A549 (cell line): ENCODE measurements around the gene DISP2. TPM values are rescaled to one million over a fixed set of nuclear protein-coding genes. Genes with fewer than 3 reads are reported as not detected.
A peak's percentile ranks its signal among the peaks of the same experiment; 100 is the strongest.

ENCODE experiments used
- ATAC-seq, 2 experiments: fragments of 200-7000 bp in 1 of 2; fragments of >200 bp in 1 of 2; cut with Nextera tagmentation in 1 of 2; cut with Tn5 transposase in 1 of 2; 3 replicates each; pipeline versions ENCODE4 v1.8.0 to v1.9.1; 2018 to 2020; ENCODE audit warnings: mild to moderate bottlenecking in 1 of 2, moderate library complexity in 1 of 2
- CTCF ChIA-PET: fragments of 300-600 bp; sonication (Branson Sonifier 250); formaldehyde crosslinking; extraction: SDS; loops from one replicate; lab custom pipeline; 2021; ENCODE audit warnings: antibody characterized with exemption, inconsistent platforms; lab: Yijun Ruan, JAX
- POLR2A ChIA-PET: fragments of 350-600 bp; formaldehyde crosslinking; extraction: SDS; loops from one replicate; lab custom pipeline; 2021; ENCODE audit warnings: antibody characterized with exemption, inconsistent platforms; lab: Yijun Ruan, JAX
- DNase-seq, 2 experiments: peaks; one replicate each; pipeline versions ENCODE4 v3.0.0 to v3.0.0-alpha.2; 2011 to 2016; ENCODE audit warnings: low read depth in 1 of 2, low spot score in 1 of 2
- FAIRE-seq: peaks from 2 replicates; lab custom pipeline; 2011; peaks lifted over from hg19 to GRCh38; lab: Jason Lieb, UNC
- H3K27ac ChIP-seq, 2 experiments: fragments of >200 bp; sonication (Bioruptor Twin); formaldehyde crosslinking; 3 replicates each; pipeline ENCODE4 v1.5.1; 2016 to 2017
- H3K4me1 ChIP-seq: fragments of >200 bp; sonication (Bioruptor Twin); formaldehyde crosslinking; 3 replicates; pipeline ENCODE4 v1.6.1; 2016
- H3K4me2 ChIP-seq: fragments of >200 bp; sonication (Bioruptor Twin); formaldehyde crosslinking; 3 replicates; pipeline ENCODE4 v1.6.1; 2016
- H3K4me3 ChIP-seq: fragments of >200 bp; sonication (Bioruptor Twin); formaldehyde crosslinking; 3 replicates; pipeline ENCODE4 v1.5.1; 2016
- H3K9me3 ChIP-seq: fragments of >200 bp; sonication (Bioruptor Twin); formaldehyde crosslinking; 3 replicates; pipeline ENCODE4 v1.6.1; 2016
- CBX2 ChIP-seq: fragments of 200-600 bp; sonication (generic); IDR thresholded peaks from 2 replicates; pipeline ENCODE4 v1.6.1; 2016; ENCODE audit warnings: low read depth, mild to moderate bottlenecking, borderline replicate concordance
- CHD2 ChIP-seq: fragments of 150-350 bp; IDR thresholded peaks from 2 replicates; pipeline ENCODE4 v1.6.1; 2014; ENCODE audit warnings: low read length; ENCODE audit not compliant: partially characterized antibody
- CTCF ChIP-seq: fragments of >200 bp; sonication (Bioruptor Twin); formaldehyde crosslinking; IDR thresholded peaks from 3 replicates; pipeline ENCODE4 v1.5.1; 2016
- ESRRA ChIP-seq: fragments of 150-350 bp; IDR thresholded peaks from 2 replicates; pipeline ENCODE4 v1.6.1; 2014; ENCODE audit warnings: mild to moderate bottlenecking, low read length, borderline replicate concordance
- FOXS1 ChIP-seq: fragments of 250-450 bp; sonication (Bioruptor Pico); IDR thresholded peaks from 2 replicates; pipeline ENCODE4 v1.5.0; 2020; ENCODE audit warnings: mild to moderate bottlenecking, moderate library complexity
- GATA3 ChIP-seq: IDR thresholded peaks from 2 replicates; pipeline ENCODE4 v1.6.1; 2012; ENCODE audit warnings: borderline replicate concordance
- HDAC2 ChIP-seq: fragments of 200-600 bp; sonication (generic); IDR thresholded peaks from 2 replicates; pipeline ENCODE4 v1.6.1; 2016
- HOXA7 ChIP-seq: fragments of 250-450 bp; sonication (Bioruptor Pico); IDR thresholded peaks from 2 replicates; pipeline ENCODE4 v1.5.0; 2020; ENCODE audit warnings: mild to moderate bottlenecking, moderate library complexity
- HOXB5 ChIP-seq: fragments of 250-450 bp; sonication (Bioruptor Pico); IDR thresholded peaks from 2 replicates; pipeline ENCODE4 v1.5.0; 2020; ENCODE audit warnings: mild to moderate bottlenecking, moderate library complexity
- JUN ChIP-seq, 2 experiments: fragments of >200 bp; sonication (Bioruptor Twin); formaldehyde crosslinking; IDR thresholded peaks; 2 replicates in 1 of 2; 3 replicates in 1 of 2; pipeline ENCODE4 v1.6.1; 2016 to 2017
- KDM1A ChIP-seq: fragments of 200-600 bp; sonication (generic); IDR thresholded peaks from 2 replicates; pipeline ENCODE4 v1.6.1; 2016; ENCODE audit warnings: low read depth, mild to moderate bottlenecking
- MYC ChIP-seq: IDR thresholded peaks from 2 replicates; pipeline ENCODE4 v1.6.1; 2012; ENCODE audit warnings: mild to moderate bottlenecking, inconsistent platforms, low read length, improper control_type of control experiment, borderline replicate concordance
- NFE2L2 ChIP-seq: fragments of 150-350 bp; conservative IDR thresholded peaks from 2 replicates; pipeline ENCODE4 v1.6.1; 2014; ENCODE audit warnings: low read length
- PBX3 ChIP-seq: IDR thresholded peaks from 2 replicates; pipeline ENCODE4 v1.6.1; 2012
- POLR2AphosphoS2 ChIP-seq: conservative IDR thresholded peaks from 2 replicates; pipeline ENCODE4 v1.6.1; 2012; ENCODE audit warnings: low read length, improper control_type of control experiment, inconsistent platforms
- SREBF2 ChIP-seq: fragments of 450-650 bp; IDR thresholded peaks from 2 replicates; pipeline ENCODE4 v1.6.1; 2014; ENCODE audit warnings: mild to moderate bottlenecking, moderate library complexity
- ZFP36 ChIP-seq: fragments of 450-650 bp; IDR thresholded peaks from 2 replicates; pipeline ENCODE4 v1.6.1; 2014; ENCODE audit warnings: borderline replicate concordance; ENCODE audit not compliant: partially characterized antibody
- WGBS: methylation state at CpG from one replicate; pipeline ENCODE4 v1.1.6; 2017; ENCODE audit errors: missing lambda C conversion rate; 5-methylcytosine and 5-hydroxymethylcytosine counted together
- polyA plus RNA-seq, 4 experiments: library from polyadenylated mRNA; depleted of rRNA in 3 of 4; stranded (reverse); fragments of >200 nt; fragmentation: RNase III in 1 of 4; extraction: RNeasy Plus Mini Kit Qiagen cat#74134 plus additional on column Dnase treatment in 1 of 4; gene quantifications; 2 replicates in 3 of 4; 3 replicates in 1 of 4; pipeline ENCODE4 v1.2.3, GENCODE V29; 2011 to 2017

The DISP2 gene
- polyA plus RNA-seq, 2 of the 4 experiments (the other 2 are of a cell fraction), result 0.26 to 0.56 TPM

- Histone ChIP-seq H3K4me1 (peaks cover 31% of the 10 kb centered on the region; the same call in 2 of the 3 replicates), H3K4me2 (peak overlapping the region; percentile 6; the same call in 1 of the 3 replicates), H3K4me3 (no peak overlapping the region), H3K27ac (no peak overlapping the region), H3K9me3 (no peaks in the 10 kb centered on the region)
- ChIA-PET CTCF (interaction anchor here (0.6 to 10.2 kb wide), 6 partner anchors 8 to 35 kb away, joined by 3 to 135 read pairs (median 4); no protein-coding TSS in a partner anchor), POLR2A (no interaction called here)
- WGBS, result 85% methylated on average over 12 of the region's 15 CpGs
- TF ChIP-seq JUN (IDR thresholded peaks at IDR 0.05) (no peak), NFE2L2 (no peak), GATA3 (no peak)
- ATAC-seq, result no peak
- no peak for FAIRE-seq
- no peak for DNase-seq
Measured at GRCh38 chr15:40346579-40347558, 11.2 kb upstream of the DISP2 start.

GRCh38 chr15:40347559-40348473 is 10.2 kb upstream of the DISP2 start:
- DNase-seq, result no peak
- H3K27ac ChIP-seq, result no peak overlapping the region
- 86% methylated on average over 6 of the region's 11 CpGs for WGBS
- H3K9me3 ChIP-seq, result no peaks in the 10 kb centered on the region
- ATAC-seq, result no peak
- no peak overlapping the region for H3K4me2 ChIP-seq
- FAIRE-seq, result no peak
- peaks cover 30% of the 10 kb centered on the region; the same call in 2 of the 3 replicates for H3K4me1 ChIP-seq
- H3K4me3 ChIP-seq, result no peak overlapping the region
- CTCF ChIA-PET, result interaction anchor here (1.1 to 10.2 kb wide), 5 partner anchors 10 to 92 kb away, joined by 3 to 135 read pairs (median 7); no protein-coding TSS in a partner anchor
- POLR2A ChIA-PET, result no interaction called here
- TF ChIP-seq JUN (IDR thresholded peaks at IDR 0.05), result no peak

- no peak for TF ChIP-seq ZFP36
- TF ChIP-seq KDM1A, result no peak
- no peak for TF ChIP-seq ESRRA
- no peak for TF ChIP-seq SREBF2
- TF ChIP-seq PBX3, result no peak
- TF ChIP-seq FOXS1 (CRISPR knock-in tag), result no peak
- TF ChIP-seq CBX2, result no peak
- no peak for TF ChIP-seq CTCF
- no peak for TF ChIP-seq CHD2
- no peak for TF ChIP-seq HDAC2
- no peak for TF ChIP-seq HOXA7 (CRISPR knock-in tag)
- TF ChIP-seq HOXB5 (CRISPR knock-in tag), result no peak
- TF ChIP-seq MYC, result no peak
- no peak for TF ChIP-seq POLR2AphosphoS2
- no peak for DNase-seq
- CTCF ChIA-PET, result interaction anchor here (0.6 to 4.3 kb wide), 6 partner anchors 19 to 91 kb away, joined by 3 to 16 read pairs (median 3); partner anchors contain the start of gene ANKRD63
- Histone ChIP-seq H3K4me1 (peaks cover 23% of the 10 kb centered on the region; the same call in 2 of the 3 replicates), H3K4me3 (no peak overlapping the region), H3K27ac (no peak overlapping the region), H3K9me3 (no peaks in the 10 kb centered on the region), H3K4me2 (no peak overlapping the region)
- FAIRE-seq, result no peak
- POLR2A ChIA-PET, result no interaction called here
- ATAC-seq, result no peak
- 83% methylated on average over 4 of the region's 5 CpGs for WGBS
Measured at GRCh38 chr15:40348474-40348870, 9.5 kb upstream of the DISP2 start.
